MCF 10A (cell line): Measurements from ENCODE around the gene ERG28. TPM values are rescaled to one million over a fixed set of nuclear protein-coding genes. Genes with fewer than 3 reads are reported as not detected.
A peak's percentile ranks its signal among the peaks of the same experiment; 100 is the strongest.

Source experiments
- BruUV-seq: library from RNA; stranded (reverse); fragments of 400-500 nt; replicated peaks from 2 replicates; lab custom pipeline; 2021; lab: Mats Ljungman, UMichigan
- CTCF ChIA-PET: fragments of 300-600 bp; sonication (Branson Sonifier 250); formaldehyde crosslinking; extraction: SDS; loops from one replicate; lab custom pipeline; 2021; ENCODE audit warnings: antibody characterized with exemption, inconsistent platforms; lab: Yijun Ruan, JAX
- POLR2A ChIA-PET: fragments of 300-600, 350-650 bp; sonication (Branson Sonifier 250); formaldehyde crosslinking; extraction: SDS; loops from one replicate; lab custom pipeline; 2020; ENCODE audit warnings: antibody characterized with exemption, inconsistent platforms; lab: Yijun Ruan, JAX
- DNase-seq: peaks from one replicate; pipeline ENCODE4 v3.0.0-alpha.2; 2018; ENCODE audit not compliant: unreplicated experiment
- H3K27ac Mint-ChIP-seq: one replicate; pipeline ENCODE4 v1.8.0; 2022; ENCODE audit warnings: mild to moderate bottlenecking, low read depth, mixed read lengths; ENCODE audit not compliant: unreplicated experiment
- H3K27me3 Mint-ChIP-seq: one replicate; pipeline ENCODE4 v1.8.0; 2022; ENCODE audit warnings: mixed read lengths; ENCODE audit not compliant: insufficient read depth, unreplicated experiment
- H3K36me3 Mint-ChIP-seq: one replicate; pipeline ENCODE4 v1.8.0; 2022; ENCODE audit warnings: mild to moderate bottlenecking, moderate library complexity, mixed read lengths; ENCODE audit not compliant: insufficient read depth, unreplicated experiment
- H3K4me1 Mint-ChIP-seq: one replicate; pipeline ENCODE4 v1.8.0; 2022; ENCODE audit warnings: mixed read lengths; ENCODE audit not compliant: insufficient read depth, unreplicated experiment
- H3K4me3 Mint-ChIP-seq: one replicate; pipeline ENCODE4 v1.8.0; 2022; ENCODE audit warnings: mild to moderate bottlenecking, moderate library complexity, mixed read lengths; ENCODE audit not compliant: unreplicated experiment
- H3K9me3 Mint-ChIP-seq: one replicate; pipeline ENCODE4 v1.8.0; 2022; ENCODE audit warnings: mixed read lengths; ENCODE audit not compliant: unreplicated experiment
- CTCF ChIP-seq: fragments of 200-600 bp; IDR thresholded peaks from one replicate; pipeline ENCODE4 v1.8.0; 2022; ENCODE audit warnings: antibody characterized with exemption, mild to moderate bottlenecking; ENCODE audit not compliant: unreplicated experiment
- intact Hi-C: fragments of 100-400 bp; cut with micrococcal nuclease; formaldehyde crosslinking; loops from 2 replicates; pipeline ENCODE4 v1.14.1; 2022
- total RNA-seq: library from RNA; stranded (reverse); gene quantifications from 2 replicates; pipeline ENCODE4 v1.2.3, GENCODE V29; 2022

ERG28 gene
- total RNA-seq, 1 experiment from 2014 or later = 11.1 TPM

GRCh38 chr14:75690010-75690409 lies 29.3 kb upstream of the ERG28 start:
- H3K9me3 Mint-ChIP-seq = no peaks in the 10 kb centered on the region
- H3K4me1 Mint-ChIP-seq = no peaks in the 10 kb centered on the region
- DNase-seq = no peak
- TF ChIP-seq CTCF = no peak
- ChIA-PET POLR2A (no interaction called here), CTCF (interaction anchor here (0.6 to 0.7 kb wide), 2 partner anchors 85 to 199 kb away, joined by 3 read pairs; no protein-coding TSS in a partner anchor)
- BruUV-seq = no TSS peak
- H3K4me3 Mint-ChIP-seq = no peak overlapping the region
- H3K27ac Mint-ChIP-seq = no peak overlapping the region
- intact Hi-C loops = no loop called here
- peaks cover 49% of the 10 kb centered on the region for H3K36me3 Mint-ChIP-seq
- no peaks in the 10 kb centered on the region for H3K27me3 Mint-ChIP-seq

GRCh38 chr14:75689012-75689411 lies 28.3 kb upstream of the ERG28 start:
- no peak for DNase-seq
- H3K36me3 Mint-ChIP-seq = peaks cover 48% of the 10 kb centered on the region
- H3K27me3 Mint-ChIP-seq = no peaks in the 10 kb centered on the region
- no peaks in the 10 kb centered on the region for H3K4me1 Mint-ChIP-seq
- ChIA-PET POLR2A (interaction anchor here (0.7 kb wide), 1 partner anchor 747 kb away, joined by 3 read pairs; no protein-coding TSS in a partner anchor), CTCF (interaction anchor here (1.2 kb wide), 1 partner anchor 22 kb away, joined by 4 read pairs; no protein-coding TSS in a partner anchor)
- H3K9me3 Mint-ChIP-seq = no peaks in the 10 kb centered on the region
- intact Hi-C loops = no loop called here
- no peak for TF ChIP-seq CTCF
- H3K4me3 Mint-ChIP-seq = no peak overlapping the region
- no peak overlapping the region for H3K27ac Mint-ChIP-seq
- BruUV-seq = no TSS peak

GRCh38 chr14:75685910-75686309 lies 25.2 kb upstream of the ERG28 start:
- Mint-ChIP-seq H3K36me3 (peaks cover 59% of the 10 kb centered on the region), H3K4me3 (no peak overlapping the region), H3K4me1 (no peaks in the 10 kb centered on the region), H3K27ac (no peak overlapping the region), H3K9me3 (no peaks in the 10 kb centered on the region), H3K27me3 (no peaks in the 10 kb centered on the region)
- ChIA-PET POLR2A (no interaction called here), CTCF (no interaction called here)
- no peak for DNase-seq
- intact Hi-C loops = no loop called here
- TF ChIP-seq CTCF = no peak
- no TSS peak for BruUV-seq

GRCh38 chr14:75675265-75675960 lies 14.7 kb upstream of the ERG28 start:
- no peaks in the 10 kb centered on the region for H3K9me3 Mint-ChIP-seq
- no TSS peak for BruUV-seq
- intact Hi-C loops = no loop called here
- DNase-seq = peak; percentile 21
- peaks cover 24% of the 10 kb centered on the region for H3K36me3 Mint-ChIP-seq
- TF ChIP-seq CTCF = no peak
- no peaks in the 10 kb centered on the region for H3K27me3 Mint-ChIP-seq
- POLR2A ChIA-PET = interaction anchor here (0.6 to 2.2 kb wide), 4 partner anchors 9 to 1188 kb away, joined by 4 to 11 read pairs (median 6); partner anchors contain the start of genes ERG28 and TTLL5
- no peak overlapping the region for H3K4me3 Mint-ChIP-seq
- CTCF ChIA-PET = interaction anchor here (1.1 kb wide), 1 partner anchor 34 kb away, joined by 5 read pairs; no protein-coding TSS in a partner anchor
- peaks cover 9% of the 10 kb centered on the region for H3K4me1 Mint-ChIP-seq
- H3K27ac Mint-ChIP-seq = peak overlapping the region; percentile 11
